Measurements from ENCODE around the gene RELT. TPM values are rescaled to one million over a fixed set of nuclear protein-coding genes. Genes with fewer than 3 reads are reported as not detected.

RELT gene
- total RNA-seq, 2 experiments from 2014 or later, result 21.5 to 30.8 TPM

DNA sequence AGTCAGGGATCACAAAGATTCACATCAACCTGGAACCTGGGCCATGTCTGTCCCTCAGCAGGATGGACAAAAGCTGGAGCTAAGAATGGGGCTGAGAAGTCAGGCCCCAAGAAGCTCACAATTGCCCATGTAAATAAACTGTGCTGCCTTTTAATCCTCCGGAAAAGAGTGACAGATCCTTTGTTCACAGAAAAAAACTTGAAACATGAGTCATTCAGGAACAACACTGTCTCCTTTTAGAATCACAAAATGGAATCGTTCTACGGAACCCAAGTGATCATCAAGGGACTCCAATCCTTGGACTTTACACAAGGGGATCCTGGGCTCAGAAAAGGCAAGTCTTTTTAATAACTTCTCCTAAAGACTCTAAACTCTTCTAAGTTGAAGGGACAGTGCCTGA, 36.1 kb downstream of the RELT start:
- TF ChIP-seq EZH2phosphoT487 (IDR thresholded peaks at IDR 0.05; ENCODE audit: borderline replicate concordance, low read depth, low read length), result no peak
- no peak for TF ChIP-seq CTCF (conservative IDR thresholded peaks at IDR 0.05; ENCODE audit: low read length)
- BruUV-seq (replicated peaks), result no TSS peak

DNA sequence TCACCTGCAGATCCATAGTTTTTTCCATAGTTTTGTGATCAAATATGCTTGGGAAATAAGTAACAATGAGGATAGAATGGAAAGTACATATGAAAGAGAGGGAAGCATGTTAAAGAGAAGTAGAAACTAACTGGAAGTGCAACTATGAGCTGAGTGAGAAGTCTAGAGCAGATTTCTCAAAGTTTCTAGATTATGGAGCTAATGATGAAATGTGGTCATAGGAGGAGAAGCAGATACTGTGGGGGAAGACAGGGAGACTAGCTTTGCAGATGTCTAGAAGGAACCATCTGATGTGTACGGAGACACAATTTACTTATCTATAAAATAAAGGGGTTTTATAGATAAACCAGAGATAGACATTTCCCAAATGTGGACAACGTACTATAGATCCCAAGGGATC, 37.1 kb downstream of the RELT start:
- H3K79me2 ChIP-seq (ENCODE audit: insufficient read depth, low read depth, low read length), result no peaks in the 10 kb centered on the region
- ChIA-PET POLR2A (no interaction called here), CTCF (ENCODE audit: unreplicated experiment) (no interaction called here)
- no peaks in the 10 kb centered on the region for H3K4me1 ChIP-seq (ENCODE audit: insufficient read depth, low read length, poor library complexity, severe bottlenecking)
- no peak overlapping the region for H3K4me3 ChIP-seq (ENCODE audit: low read depth, low read length, poor library complexity, severe bottlenecking)
- no peak for DNase-seq (ENCODE audit: low spot score)
- no peaks in the 10 kb centered on the region for H4K20me1 ChIP-seq (ENCODE audit: insufficient read depth, low read length)
- peaks cover 15% of the 10 kb centered on the region for H3K36me3 ChIP-seq (ENCODE audit: insufficient read depth, low read length)
- TF ChIP-seq CTCF (conservative IDR thresholded peaks at IDR 0.05; ENCODE audit: low read length) (no peak), EZH2phosphoT487 (IDR thresholded peaks at IDR 0.05; ENCODE audit: borderline replicate concordance, low read depth, low read length) (no peak)
- H2AFZ ChIP-seq (ENCODE audit: low read length), result no peak overlapping the region
- intact Hi-C loops (cut with micrococcal nuclease; ENCODE audit: unreplicated experiment), result no loop called here
- no TSS peak for BruUV-seq (replicated peaks)
- no peak overlapping the region for H3K4me2 ChIP-seq (ENCODE audit: low read length)
- H3K27ac ChIP-seq (ENCODE audit: low read depth, low read length, poor library complexity, severe bottlenecking), result no peak overlapping the region
- H3K9me3 ChIP-seq (ENCODE audit: low read length), result no peaks in the 10 kb centered on the region
- H3K9me2 ChIP-seq (ENCODE audit: insufficient read depth, low read length), result no peaks in the 10 kb centered on the region

More for the DNA sequence above, 36.1 kb downstream of the RELT start:
- Histone ChIP-seq H4K20me1 (ENCODE audit: insufficient read depth, low read length) (no peaks in the 10 kb centered on the region), H3K4me2 (ENCODE audit: low read length) (no peak overlapping the region), H3K27ac (ENCODE audit: low read depth, low read length, poor library complexity, severe bottlenecking) (no peak overlapping the region), H3K4me3 (ENCODE audit: low read depth, low read length, poor library complexity, severe bottlenecking) (no peak overlapping the region), H3K36me3 (ENCODE audit: insufficient read depth, low read length) (peaks cover 18% of the 10 kb centered on the region), H3K4me1 (ENCODE audit: insufficient read depth, low read length, poor library complexity, severe bottlenecking) (no peaks in the 10 kb centered on the region), H2AFZ (ENCODE audit: low read length) (no peak overlapping the region), H3K9me3 (ENCODE audit: low read length) (no peaks in the 10 kb centered on the region), H3K79me2 (ENCODE audit: insufficient read depth, low read depth, low read length) (no peaks in the 10 kb centered on the region), H3K9me2 (ENCODE audit: insufficient read depth, low read length) (no peaks in the 10 kb centered on the region)
- no peak for DNase-seq (ENCODE audit: low spot score)
- ChIA-PET POLR2A (no interaction called here), CTCF (ENCODE audit: unreplicated experiment) (no interaction called here)
- intact Hi-C loops (cut with micrococcal nuclease; ENCODE audit: unreplicated experiment), result no loop called here

- no peak overlapping the region for H3K27ac ChIP-seq (ENCODE audit: low read depth, low read length, poor library complexity, severe bottlenecking)
Measured at GRCh38 chr11:73414977-73415651, 38.9 kb downstream of the RELT start.

More at GRCh38 chr11:73414977-73415651, 38.9 kb downstream of the RELT start:
- POLR2A ChIA-PET, result interaction anchor here (0.5 to 1.4 kb wide), 5 partner anchors 9 to 222 kb away, joined by 3 to 8 read pairs (median 3); no protein-coding TSS in a partner anchor
- Histone ChIP-seq H3K4me3 (ENCODE audit: low read depth, low read length, poor library complexity, severe bottlenecking) (no peak overlapping the region), H3K4me2 (ENCODE audit: low read length) (no peak overlapping the region), H3K9me2 (ENCODE audit: insufficient read depth, low read length) (no peaks in the 10 kb centered on the region), H3K79me2 (ENCODE audit: insufficient read depth, low read depth, low read length) (no peaks in the 10 kb centered on the region), H3K9me3 (ENCODE audit: low read length) (no peaks in the 10 kb centered on the region), H3K36me3 (ENCODE audit: insufficient read depth, low read length) (peaks cover 5% of the 10 kb centered on the region), H4K20me1 (ENCODE audit: insufficient read depth, low read length) (no peaks in the 10 kb centered on the region), H3K4me1 (ENCODE audit: insufficient read depth, low read length, poor library complexity, severe bottlenecking) (no peaks in the 10 kb centered on the region), H2AFZ (ENCODE audit: low read length) (no peak overlapping the region)
- no peak for DNase-seq (ENCODE audit: low spot score)
- TF ChIP-seq CTCF (conservative IDR thresholded peaks at IDR 0.05; ENCODE audit: low read length) (no peak), EZH2phosphoT487 (IDR thresholded peaks at IDR 0.05; ENCODE audit: borderline replicate concordance, low read depth, low read length) (no peak)
- BruUV-seq (replicated peaks), result no TSS peak
- intact Hi-C loops (cut with micrococcal nuclease; ENCODE audit: unreplicated experiment), result loop anchor here (5.0 kb wide), 1 partner anchor 247 kb away; no protein-coding TSS in a partner anchor
- CTCF ChIA-PET (ENCODE audit: unreplicated experiment), result interaction anchor here (1.8 kb wide), 1 partner anchor 8 kb away, joined by 8 read pairs; no protein-coding TSS in a partner anchor
